GM18499 (cell line): ENCODE measurements around the gene MAML1.

Experiments
- ATAC-seq: cut with Tn5 transposase; IDR thresholded peaks from one replicate; pipeline ENCODE4 v1.9.1; 2021; ENCODE audit warnings: moderate number of reproducible peaks; ENCODE audit not compliant: insufficient read depth, unreplicated experiment

MAML1 gene

GRCh38 chr5:179801304-179802206, 68.9 kb downstream of the MAML1 start:
- ATAC-seq, result no peak

- ATAC-seq, result no peak
Measured at GRCh38 chr5:179802207-179802883, 69.7 kb downstream of the MAML1 start.

GRCh38 chr5:179802950-179803562, 70.4 kb downstream of the MAML1 start:
- ATAC-seq, result no peak

- ATAC-seq, result no peak
Measured at GRCh38 chr5:179803651-179804554, 71.3 kb downstream of the MAML1 start.

- no peak for ATAC-seq
Measured at GRCh38 chr5:179804555-179804947, 71.9 kb downstream of the MAML1 start.

GRCh38 chr5:179805070-179805528, 72.5 kb downstream of the MAML1 start:
- no peak for ATAC-seq

GRCh38 chr5:179805529-179806249, 73.1 kb downstream of the MAML1 start:
- no peak for ATAC-seq

- no peak for ATAC-seq
Measured at GRCh38 chr5:179806250-179807048, 73.8 kb downstream of the MAML1 start, which contains the start of gene MGAT4B. Gene MGAT4B, minus strand, starts transcription at chr5:179806866. Its CDS starts 283 bp downstream, at chr5:179806583.

GRCh38 chr5:179812135-179812825, 79.7 kb downstream of the MAML1 start:
- ATAC-seq, result no peak

- ATAC-seq, result no peak
Measured at GRCh38 chr5:179812997-179813607, 80.5 kb downstream of the MAML1 start.

GRCh38 chr5:179814090-179814489, 81.5 kb downstream of the MAML1 start:
- no peak for ATAC-seq

GRCh38 chr5:179815491-179816249, 83.0 kb downstream of the MAML1 start:
- ATAC-seq, result no peak

GRCh38 chr5:179816401-179816795, 83.8 kb downstream of the MAML1 start:
- ATAC-seq, result no peak

GRCh38 chr5:179816796-179817469, 84.3 kb downstream of the MAML1 start:
- no peak for ATAC-seq

- no peak for ATAC-seq
Measured at GRCh38 chr5:179817470-179817840, 84.8 kb downstream of the MAML1 start.
